Activated CD4-positive, alpha-beta T cell treated with anti-CD3 and anti-CD28 coated beads for 48 hours (primary cell): ENCODE data around the gene ZNF180.
"Not testable (repeated sequence)": the region's sequence is repeated elsewhere in the genome, so short reads cannot be mapped to it uniquely, and the experiment has no call there.

Experiments
- DNase-seq: peaks from one replicate; pipeline ENCODE4 v3.0.0-alpha.2; 2020

The ZNF180 gene

DNA sequence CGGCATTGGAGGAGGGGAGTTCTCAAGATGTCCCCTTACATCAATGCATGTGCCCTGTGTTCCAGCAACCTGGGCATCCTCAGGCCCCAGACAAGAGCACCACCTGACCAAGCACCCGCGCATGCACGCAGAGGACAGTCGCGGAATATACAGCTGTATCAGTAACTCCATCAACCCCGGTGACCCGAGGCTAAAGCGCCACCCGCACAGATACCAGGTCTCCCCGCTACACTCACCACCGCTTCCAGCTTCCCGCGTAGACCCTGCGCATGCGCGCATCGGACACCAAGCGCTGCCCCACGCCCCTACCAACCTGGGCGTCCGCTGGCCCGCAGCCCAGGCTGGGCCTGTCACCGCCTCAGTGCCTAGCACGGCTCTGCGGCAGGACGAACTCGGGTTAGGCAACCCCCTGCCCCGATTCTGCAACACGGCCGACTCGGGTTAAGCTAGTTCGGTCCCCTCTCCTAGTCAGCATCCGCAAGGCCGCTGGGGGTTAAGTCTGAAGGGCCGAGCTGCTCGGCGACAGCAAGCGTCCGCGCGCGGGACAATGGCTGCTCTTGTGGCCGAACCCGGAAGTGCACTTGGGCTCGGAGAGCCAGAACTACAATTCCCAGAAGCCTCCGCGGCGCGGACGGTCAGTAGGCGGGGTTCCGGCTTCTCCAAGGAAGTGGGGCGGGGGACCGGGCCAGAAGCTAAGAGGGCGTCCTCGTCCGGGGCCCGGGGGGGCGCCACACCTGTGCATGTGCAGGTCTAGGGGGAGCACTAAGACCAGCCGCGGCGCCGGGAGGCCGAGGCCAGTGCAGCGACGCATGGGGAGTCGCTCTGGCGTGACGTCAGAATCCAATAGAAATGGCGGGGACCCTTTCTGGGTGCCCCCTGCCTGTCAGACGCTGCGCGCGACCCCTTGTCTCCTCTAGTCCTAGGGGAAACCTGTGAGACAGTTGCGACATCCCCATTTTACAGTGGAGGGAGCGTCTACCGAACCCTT, at the start of gene ZNF180:
ZNF180 (minus strand) TSS at position 561 of the 988 bp plus-strand sequence. CDS start 3,188 bp downstream, outside the sequence.
- DNase-seq, result peak; percentile 97

DNA sequence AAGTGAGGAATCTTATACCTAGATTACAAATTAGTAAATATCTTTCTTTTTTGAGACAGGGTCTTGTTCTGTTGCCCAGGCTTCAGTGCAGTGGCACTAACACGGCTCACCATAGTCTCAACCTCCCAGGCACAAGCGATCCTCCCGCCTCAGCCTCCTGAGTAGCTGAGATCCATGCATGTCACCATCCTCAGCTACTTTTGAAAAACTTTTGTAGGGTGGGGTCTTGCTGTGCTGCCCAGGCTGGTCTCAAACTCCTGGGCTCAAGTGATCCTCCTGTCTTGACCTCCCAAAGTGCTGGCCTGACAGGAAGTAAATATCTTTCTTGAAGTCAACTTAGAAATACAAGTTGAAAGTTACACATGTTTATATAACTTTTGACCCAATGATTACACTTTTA, 49.2 kb upstream of the ZNF180 start:
- DNase-seq, result no peak

DNA sequence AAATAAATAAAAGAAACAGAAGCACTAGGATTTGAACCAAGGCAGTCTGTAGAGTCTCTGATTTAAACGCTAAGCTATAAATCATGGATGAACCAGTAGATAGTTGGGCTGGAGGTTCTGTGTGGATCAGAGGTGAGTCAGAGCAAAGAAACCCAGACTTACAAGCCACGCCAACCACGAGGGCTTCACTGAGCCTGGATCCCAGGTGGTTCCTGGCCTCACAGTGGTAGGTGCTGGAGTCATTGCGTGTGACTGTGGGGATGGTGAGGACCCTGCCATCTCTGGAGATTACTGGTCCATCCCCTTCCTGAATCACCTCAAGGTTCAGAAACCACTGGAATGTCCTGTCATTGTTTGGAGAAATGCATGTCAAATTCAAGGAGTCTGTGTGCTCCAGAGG, 48.4 kb upstream of the ZNF180 start:
- no peak for DNase-seq

DNA sequence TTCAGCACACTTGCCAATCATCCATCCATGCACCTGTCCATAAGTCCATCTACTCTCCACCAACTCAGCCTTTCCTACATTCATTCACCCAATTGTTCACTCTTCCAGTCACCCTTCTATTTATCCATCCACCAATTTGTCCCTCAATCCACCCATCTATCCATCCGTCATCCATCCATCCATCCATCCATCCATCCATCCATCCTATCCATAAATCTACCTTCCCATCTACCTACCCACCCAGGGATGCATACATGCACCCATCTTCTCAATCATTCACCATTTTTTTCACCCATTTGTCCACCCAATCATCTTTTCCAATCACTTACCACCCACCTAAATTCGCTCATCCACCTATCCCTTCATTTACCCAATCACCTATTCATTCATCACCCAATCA, 43.7 kb upstream of the ZNF180 start:
- no peak for DNase-seq

DNA sequence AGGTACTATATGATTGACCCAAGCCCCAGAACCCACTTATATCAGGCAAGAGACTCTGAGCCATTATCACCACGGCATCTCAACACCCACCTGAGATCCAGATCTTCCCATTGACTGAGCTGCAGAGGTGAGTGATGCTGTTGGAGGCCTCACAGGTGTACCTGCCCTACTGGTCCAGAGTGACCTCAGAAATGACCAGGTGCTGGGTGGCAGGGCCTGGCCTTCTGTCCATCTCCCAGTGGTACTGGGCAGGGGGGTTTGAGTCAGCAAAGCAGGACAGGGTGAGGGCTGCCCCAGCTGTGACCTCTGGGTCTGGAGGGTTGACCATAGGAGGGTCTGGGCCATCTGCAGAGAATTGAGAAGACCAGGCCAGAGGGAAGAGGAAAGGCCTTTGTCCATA, 42.3 kb upstream of the ZNF180 start:
- no peak for DNase-seq

GRCh38 chr19:44540736-44541135, 40.4 kb upstream of the ZNF180 start:
- no peak for DNase-seq

DNA sequence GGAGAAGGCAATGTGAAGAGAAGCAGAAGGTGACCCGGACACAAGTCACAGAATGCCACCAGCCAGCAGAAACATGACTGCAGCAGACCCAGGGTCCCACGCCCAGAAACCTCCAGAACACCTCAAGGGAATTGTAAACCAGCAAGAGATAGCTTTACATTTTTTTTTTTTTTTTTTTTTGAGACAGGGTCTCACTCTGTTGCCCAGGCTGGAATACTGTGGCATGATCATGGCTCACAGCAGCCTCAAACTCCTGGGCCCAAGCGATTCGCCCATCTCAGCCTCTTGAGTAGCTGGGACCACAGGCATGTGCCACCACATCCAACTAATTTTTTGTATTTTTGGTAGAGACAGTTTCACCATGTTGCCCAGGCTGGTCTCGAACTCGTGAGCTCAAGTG, 39.7 kb upstream of the ZNF180 start:
- DNase-seq, result no peak

DNA sequence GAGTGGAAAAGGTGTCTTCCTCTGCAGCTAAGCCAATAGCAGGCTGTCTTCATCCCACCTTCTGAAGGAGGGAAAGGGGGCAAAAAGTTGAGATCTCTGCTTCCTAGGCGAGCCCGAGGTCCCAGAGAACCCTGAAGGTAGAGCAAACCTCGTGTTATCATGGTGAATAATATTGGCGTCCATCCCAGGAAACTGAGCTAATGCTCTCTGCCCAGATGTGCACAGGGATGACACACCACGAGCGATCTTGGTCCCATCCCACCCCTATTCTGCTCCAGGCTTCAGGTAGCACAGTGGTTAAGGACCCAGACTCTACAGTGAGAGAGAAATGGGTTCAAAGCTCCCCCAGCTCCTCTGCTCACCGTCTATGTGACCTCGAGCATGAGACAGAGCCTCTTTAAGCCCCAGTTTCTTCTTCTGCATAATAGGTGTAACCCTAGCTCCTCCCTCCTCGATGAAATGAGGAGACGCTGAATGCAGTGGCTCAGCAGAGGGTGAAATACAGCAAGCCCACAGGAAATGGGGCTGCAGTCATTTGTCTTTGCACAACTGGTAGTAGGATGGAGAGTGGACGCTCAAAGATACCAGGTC, 39.0 kb upstream of the ZNF180 start:
- no peak for DNase-seq

GRCh38 chr19:44535361-44535760, 35.0 kb upstream of the ZNF180 start:
- not testable (repeated sequence) for DNase-seq

DNA sequence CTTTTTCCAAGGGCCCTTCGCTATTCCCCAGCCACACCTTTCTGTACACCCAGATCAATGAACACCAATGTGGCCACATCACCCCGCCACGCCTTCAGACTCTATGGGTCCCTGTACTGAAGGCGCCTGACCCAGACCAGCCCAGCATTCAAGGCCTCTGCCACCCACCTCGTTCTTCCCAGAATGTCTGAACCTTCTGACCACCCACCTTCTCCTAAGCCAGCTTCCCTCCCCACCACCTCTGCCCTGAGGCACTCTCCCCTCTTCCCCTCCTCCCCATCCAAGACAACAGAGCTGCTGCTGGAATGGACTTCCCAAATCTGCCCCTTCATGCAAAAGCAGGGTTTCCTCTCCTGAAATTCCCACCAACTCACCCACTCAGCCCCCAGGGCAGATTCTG, 32.5 kb upstream of the ZNF180 start:
- no peak for DNase-seq

DNA sequence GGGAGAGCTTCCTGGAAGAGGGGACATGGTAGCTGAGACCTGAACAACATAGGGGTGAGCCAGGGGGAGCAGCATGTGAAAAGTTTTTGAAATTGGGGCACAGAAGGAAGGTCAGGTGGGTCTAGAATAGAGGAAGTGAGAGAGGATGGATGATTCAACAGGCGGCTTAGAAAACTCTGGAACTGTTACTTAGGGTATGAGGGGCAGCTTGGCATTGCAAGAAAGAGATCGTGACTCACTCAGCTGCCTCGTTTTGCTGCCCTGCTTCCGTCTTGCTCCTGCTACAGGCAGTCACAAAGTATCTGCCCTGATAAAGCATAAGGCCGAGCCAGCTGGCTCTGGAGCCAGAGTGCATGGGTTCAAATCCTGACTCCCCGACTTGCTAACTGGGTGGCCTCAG, 30.5 kb upstream of the ZNF180 start:
- no peak for DNase-seq

GRCh38 chr19:44529536-44529935, 29.2 kb upstream of the ZNF180 start, which contains the start of gene CEACAM20:
Gene CEACAM20, minus strand, starts transcription at chr19:44529675. Its CDS starts 166 bp downstream, at chr19:44529509.
- no peak for DNase-seq

DNA sequence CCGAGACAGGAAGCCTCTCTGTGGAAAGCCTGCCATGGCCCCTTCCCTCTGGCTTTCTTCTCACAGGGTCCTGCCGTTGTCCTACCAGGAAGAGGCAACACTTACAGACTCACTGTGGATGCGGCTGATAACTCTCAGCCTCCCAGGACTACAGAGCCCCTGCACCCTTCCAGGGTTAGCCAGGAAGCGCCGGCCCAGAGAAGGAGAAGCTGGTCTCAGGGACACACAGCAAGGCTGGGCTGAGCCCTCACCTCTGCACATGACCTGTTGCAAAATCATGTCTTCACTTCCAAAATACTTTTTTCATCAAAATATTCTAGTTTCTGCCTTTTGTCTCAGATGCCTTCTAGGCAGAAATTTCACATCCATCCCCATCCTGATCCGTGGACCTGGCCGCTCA, 27.2 kb upstream of the ZNF180 start:
- no peak for DNase-seq

DNA sequence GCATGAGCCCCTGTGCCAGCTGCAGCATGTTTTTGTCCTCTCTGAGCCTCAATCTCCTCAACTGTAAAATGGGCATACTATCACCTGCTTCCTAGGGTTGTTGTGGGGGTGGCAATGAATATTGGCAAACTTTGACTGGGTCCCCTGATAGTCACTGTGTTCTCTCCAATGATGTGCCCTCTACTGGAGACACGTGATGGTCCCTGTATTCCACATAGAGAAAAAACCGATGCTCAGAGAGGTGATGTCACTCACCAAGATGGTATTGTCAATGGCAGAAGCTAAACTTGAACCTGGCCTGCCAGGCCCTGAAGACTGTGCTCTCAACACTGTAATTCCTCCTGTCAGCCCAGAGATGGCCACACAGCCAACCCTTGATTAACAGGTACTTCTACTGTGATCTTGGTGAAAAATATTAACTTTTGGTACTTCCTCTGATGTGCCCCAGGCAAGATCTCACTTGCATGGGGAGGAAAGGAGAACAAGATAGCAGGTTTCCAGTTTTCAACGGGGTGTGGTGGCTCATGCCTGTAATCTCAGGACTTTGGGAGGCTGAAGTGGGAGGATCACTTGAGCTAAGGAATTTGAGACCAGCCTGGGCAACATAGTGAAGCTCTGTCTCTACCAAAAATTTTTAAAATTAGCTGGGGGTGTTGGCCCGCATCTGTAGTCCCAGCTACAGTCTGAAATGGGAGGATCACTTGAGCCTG, 25.6 kb upstream of the ZNF180 start:
- DNase-seq, result no peak

DNA sequence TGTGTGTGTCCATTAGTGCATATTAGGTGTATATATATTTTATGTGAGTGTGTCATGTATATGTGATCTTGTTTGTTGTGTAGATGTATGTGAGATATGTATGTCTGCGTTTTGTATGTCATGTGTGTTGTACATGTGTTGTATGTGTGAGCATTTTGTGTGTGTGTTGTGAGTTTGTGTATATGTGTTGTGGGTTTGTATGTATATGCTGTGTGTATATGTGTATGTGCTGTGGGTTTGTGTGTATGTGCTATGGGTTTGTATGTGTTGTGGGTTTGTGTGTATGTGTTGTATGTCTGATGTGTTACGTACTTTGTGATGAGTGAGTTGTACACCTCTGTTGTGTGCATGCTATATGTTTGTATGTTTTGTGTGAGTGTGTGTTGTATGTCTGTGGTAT, 21.0 kb upstream of the ZNF180 start:
- DNase-seq, result no peak

DNA sequence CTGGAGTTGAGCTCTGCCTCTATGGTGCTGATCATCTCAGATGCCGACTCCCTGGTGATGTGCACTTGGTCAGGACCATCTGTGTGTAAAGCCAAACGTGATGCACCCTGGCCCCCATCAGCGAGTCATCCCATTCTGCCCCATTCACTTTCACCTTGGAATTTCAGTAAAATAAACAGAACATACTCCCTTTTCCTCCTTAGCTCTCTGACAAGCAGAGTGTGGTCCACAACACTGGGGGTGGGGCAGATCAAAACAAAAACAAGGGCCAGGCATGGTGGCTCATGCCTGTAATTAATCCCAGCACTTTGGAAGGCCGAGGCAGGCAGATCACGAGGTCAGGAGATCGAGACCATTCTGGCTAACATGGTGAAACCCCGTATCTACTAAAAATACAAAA, 16.8 kb upstream of the ZNF180 start:
- DNase-seq, result no peak

DNA sequence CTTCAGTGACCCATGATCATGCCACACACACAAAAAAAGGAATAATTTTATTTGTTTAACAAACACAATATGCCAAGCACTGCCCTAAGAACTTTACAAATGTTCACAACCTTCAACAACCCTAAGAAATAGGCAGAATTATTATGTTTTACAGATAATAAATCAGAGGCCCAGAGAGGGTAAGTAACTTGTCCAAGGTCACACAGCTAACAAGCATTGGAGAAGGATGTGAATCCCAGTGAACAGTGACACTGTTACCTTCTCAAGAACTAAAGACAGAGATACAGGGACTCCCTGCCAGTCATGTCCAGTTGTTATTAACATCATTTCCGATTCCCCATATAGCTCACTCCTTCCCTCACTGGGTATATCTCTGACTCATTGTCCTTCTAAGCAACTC, 15.6 kb upstream of the ZNF180 start:
- DNase-seq, result no peak

- DNase-seq, result no peak
Measured at GRCh38 chr19:44515031-44515430, 14.7 kb upstream of the ZNF180 start.

DNA sequence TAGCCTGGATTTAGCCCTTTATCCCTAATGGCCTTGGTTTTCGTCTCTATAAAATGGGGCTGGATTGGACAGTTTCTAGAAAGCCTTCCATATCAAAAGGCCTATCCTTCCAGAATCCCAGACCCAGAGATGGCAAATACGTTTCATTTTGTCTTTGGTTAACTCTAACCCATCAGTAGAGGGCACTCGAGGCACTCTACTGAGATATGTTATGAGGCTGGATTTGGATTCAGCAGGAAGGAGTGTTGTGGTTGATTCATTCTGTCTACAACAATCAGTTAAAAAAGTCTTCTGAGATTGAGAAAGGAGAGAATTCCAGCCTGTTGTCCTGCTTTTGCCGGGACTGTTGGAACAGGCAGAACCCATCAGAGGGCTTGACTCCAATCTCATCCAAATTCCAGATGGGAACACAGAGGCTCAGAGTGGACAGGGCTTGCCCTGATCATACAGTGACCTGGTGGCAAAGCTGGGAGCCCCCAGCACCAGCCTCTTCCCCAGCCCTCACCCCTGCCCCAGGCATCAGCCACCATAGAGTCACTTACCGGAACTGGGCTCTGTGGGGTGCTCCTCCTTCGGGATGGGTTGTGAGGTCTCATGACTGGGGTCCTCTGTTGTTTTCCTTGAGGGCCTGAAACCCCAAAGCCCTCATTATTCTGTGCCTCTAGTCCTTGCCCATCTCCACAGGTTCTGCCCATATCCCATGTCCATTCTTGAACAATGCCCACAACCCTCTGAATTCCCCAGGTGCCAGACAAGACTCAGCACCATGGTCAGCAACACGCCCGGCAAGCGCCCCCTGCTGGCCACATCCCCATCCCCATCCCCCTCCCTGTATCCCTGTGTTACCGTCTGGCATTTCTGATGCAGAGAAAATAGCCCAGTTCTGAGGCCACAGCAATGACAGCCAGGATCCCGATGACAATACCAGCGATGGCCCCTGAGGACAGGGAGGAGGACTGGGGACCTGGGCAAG, 12.3 kb upstream of the ZNF180 start:
- peak; percentile 71 for DNase-seq

DNA sequence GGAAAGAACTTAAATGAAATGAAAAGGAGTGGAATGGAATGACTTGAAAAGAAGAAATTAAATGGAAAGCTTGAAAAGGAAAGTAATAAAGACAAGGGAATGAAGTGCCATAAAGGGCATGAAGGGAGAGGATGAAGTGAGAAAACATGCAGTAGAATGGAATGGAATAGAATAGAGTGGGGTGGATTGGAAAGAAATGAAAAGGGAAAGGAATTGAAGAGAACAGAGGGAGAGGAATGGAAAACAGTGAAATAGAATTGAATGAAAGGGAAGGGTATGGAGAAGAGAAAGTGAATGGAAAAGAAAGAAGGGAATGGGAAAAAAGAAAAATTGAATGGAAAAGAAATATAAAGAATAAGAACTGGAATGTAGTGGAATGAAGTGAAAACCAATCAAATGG, 9.2 kb upstream of the ZNF180 start:
- no peak for DNase-seq

DNA sequence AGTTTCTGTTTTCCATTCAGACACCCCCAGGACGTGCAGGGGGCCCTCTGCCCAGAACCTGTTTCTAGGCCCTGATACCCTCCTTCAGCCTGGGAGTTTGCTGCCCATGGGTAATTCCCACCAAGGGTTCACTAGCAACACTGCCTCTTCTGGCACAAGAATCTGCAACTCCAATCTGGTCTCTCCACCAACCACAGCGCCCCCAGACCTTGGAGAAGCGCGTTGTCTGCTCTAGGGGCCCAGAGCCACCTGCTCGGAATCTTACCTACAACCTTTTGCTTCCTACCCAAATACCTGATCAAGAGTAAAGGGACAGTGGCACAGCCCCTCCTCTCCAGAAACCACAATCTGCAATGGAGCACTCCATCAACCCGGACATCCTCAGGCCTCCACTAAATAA, 763 bp downstream of the ZNF180 start:
- no peak for DNase-seq

DNA sequence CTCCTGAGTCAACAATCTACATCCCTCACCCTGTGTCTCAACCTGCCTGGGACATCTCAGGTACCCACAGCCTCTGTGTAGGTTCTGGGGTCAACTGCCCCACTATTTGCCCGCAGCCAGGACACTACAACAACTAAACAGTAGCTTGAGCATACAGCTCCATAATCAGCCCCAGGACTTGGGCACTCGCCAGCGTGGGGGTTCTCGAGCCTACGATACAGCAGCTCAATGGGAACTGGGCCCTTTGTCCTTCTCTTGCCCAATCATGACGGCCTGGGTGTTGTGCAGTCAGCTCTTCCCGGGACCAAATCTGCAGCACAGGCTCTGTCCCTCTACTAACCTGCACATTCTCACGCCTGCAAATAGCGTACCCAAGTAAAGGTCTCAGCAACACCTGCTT, 1.3 kb downstream of the ZNF180 start:
- DNase-seq, result no peak
